LNCAP (cell line): Measurements from ENCODE around the gene LYPD3.

Experiments used
- CTCF ChIP-seq: fragments of 450-650 bp; IDR thresholded peaks from 2 replicates; pipeline ENCODE4 v1.5.1; 2017; ENCODE audit warnings: mild to moderate bottlenecking

LYPD3 gene

GRCh38 chr19:43460362-43461016 lies 4.9 kb downstream of the LYPD3 start:
- TF ChIP-seq CTCF = no peak

- no peak for TF ChIP-seq CTCF
Observed at GRCh38 chr19:43457809-43458208, 7.6 kb downstream of the LYPD3 start.

GRCh38 chr19:43455321-43456113 lies 9.9 kb downstream of the LYPD3 start:
- TF ChIP-seq CTCF = no peak

GRCh38 chr19:43454031-43454430 lies 11.4 kb downstream of the LYPD3 start:
- no peak for TF ChIP-seq CTCF

- no peak for TF ChIP-seq CTCF
Observed at GRCh38 chr19:43452582-43452981, 12.8 kb downstream of the LYPD3 start.

GRCh38 chr19:43450545-43450997 lies 14.8 kb downstream of the LYPD3 start:
- TF ChIP-seq CTCF = no peak

GRCh38 chr19:43447655-43448054 lies 17.8 kb downstream of the LYPD3 start:
- TF ChIP-seq CTCF = no peak
